GM18508 (cell line): ENCODE measurements around the gene DYNLT2B.
"Not testable (repeated sequence)": the region's sequence is repeated elsewhere in the genome, so short reads cannot be mapped to it uniquely, and the experiment has no call there.

Experiments used
- ATAC-seq: cut with Tn5 transposase; IDR thresholded peaks from one replicate; pipeline ENCODE4 v1.9.1; 2021; ENCODE audit warnings: moderate number of reproducible peaks; ENCODE audit not compliant: insufficient read depth, unreplicated experiment

DYNLT2B gene

GRCh38 chr3:196327405-196327804 lies 9.4 kb upstream of the DYNLT2B start:
- ATAC-seq: no peak

DNA sequence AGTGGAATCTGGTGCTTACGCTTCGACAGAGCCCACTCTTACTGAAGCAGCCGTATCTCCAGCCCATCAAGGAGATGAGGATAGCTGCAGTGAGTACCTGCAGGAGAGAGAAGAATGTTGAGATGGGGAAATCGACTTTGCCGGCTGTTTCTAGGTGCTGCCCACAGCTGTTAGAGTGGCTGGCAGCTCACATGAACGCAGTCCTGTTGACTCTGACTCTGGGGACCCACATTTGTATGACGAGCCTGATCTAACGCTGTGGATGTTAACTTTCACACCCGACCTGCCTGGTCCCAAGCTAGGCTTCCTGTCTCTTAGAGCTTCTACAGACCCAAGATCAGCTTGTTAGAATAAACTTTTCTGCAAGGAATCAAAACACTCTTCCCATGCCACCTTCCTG lies 8.9 kb upstream of the DYNLT2B start:
- no peak for ATAC-seq

GRCh38 chr3:196323691-196324090 lies 5.7 kb upstream of the DYNLT2B start:
- no peak for ATAC-seq

DNA sequence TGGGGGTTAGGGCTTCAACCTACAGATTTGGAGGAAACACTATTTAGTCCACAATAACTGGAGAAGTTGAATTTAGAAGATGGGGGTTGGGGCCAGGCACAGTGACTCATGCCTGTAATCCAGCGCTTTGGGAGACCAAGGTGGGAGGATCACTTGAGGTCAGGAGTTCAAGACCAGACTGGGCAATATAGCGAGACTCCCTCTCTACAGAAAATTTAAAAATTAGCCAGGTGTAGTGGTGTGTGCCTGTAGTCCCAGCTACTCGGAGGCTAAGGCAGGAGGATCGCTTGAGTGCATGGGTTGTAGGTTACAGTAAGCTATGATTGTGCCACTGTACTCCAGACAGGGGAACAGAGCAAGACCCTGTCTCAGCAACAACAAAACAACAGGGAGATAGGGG lies 5.0 kb upstream of the DYNLT2B start:
- ATAC-seq: no peak

DNA sequence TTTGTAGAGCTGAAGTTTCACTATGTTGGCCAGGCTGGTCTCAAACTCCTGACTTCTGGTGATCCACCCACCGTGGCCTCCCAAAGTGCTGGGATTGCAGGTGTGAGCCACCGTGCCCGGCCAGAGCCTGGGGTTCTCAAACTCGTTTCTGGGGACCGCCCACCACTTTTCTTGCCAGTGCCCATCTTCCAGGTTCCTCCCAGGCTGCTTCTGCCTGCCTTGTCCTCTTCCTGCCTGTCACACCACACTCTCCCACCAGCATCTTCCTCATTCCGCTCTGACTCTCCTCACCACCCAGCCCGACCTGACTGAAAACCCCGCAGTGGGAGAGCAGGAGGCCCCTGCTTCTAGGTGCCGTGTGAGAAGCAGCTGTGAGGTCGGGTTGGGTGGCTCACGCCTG lies 3.1 kb upstream of the DYNLT2B start:
- ATAC-seq: no peak

GRCh38 chr3:196320137-196320536 lies 2.1 kb upstream of the DYNLT2B start:
- ATAC-seq: no peak

DNA sequence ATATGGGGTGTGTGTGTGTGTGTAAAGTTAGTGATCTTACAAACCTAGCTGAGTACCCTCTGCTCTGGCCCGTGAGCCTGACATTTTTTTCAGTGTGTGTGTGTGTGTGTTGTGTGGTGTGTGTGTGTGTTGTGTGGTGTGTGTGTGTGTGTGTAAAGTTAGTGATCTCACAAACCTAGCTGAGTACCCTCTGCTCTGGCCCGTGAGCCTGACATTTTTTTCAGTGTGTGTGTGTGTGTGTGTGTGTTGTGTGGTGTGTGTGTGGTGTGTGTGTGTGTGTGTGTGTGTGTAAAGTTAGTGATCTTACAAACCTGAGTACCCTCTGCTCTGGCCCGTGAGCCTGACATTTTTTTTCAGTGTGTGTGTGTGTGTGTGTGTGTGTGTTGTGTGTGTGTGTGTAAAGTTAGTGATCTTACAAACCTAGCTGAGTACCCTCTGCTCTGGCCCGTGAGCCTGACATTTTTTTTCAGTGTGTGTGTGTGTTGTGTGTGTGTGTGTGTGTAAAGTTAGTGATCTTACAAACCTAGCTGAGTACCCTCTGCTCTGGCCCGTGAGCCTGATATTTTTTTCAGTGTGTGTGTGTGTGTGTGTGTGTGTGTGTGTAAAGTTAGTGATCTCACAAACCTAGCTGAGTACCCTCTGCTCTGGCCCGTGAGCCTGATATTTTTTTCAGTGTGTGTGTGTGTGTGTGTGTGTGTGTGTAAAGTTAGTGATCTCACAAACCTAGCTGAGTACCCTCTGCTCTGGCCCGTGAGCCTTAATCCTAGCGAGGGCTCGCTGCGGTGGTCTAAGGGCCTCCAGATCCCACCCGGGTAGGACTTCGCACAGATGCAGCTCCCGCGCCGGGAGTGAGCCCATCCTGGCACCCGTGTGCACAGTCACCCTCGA lies 997 bp downstream of the DYNLT2B start:
- not testable (repeated sequence) for ATAC-seq

GRCh38 chr3:196315821-196316220 lies 2.2 kb downstream of the DYNLT2B start:
- ATAC-seq: no peak

- ATAC-seq: no peak
Observed at GRCh38 chr3:196314597-196314996, 3.4 kb downstream of the DYNLT2B start.

- ATAC-seq: not testable (repeated sequence)
Observed at GRCh38 chr3:196314086-196314485, 4.0 kb downstream of the DYNLT2B start.

DNA sequence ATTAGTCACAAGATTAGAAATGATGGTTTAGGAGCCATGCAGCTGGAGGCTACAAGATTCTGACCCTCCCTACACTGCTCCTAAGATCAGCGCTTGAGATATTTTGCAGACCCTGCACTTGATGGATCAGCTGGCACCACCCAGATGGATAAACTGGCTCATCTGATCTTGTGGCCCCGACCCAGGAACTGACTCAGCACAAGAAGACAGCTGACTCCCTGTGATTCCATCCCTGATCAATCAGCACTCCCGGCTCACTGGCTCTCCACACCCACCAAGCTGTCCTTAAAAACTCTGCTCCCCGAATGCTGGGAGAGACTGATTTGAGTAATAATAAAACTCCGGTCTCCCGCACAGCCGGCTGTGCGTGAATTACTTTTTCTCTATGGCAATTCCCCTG lies 15.1 kb downstream of the DYNLT2B start:
- ATAC-seq: not testable (repeated sequence)

DNA sequence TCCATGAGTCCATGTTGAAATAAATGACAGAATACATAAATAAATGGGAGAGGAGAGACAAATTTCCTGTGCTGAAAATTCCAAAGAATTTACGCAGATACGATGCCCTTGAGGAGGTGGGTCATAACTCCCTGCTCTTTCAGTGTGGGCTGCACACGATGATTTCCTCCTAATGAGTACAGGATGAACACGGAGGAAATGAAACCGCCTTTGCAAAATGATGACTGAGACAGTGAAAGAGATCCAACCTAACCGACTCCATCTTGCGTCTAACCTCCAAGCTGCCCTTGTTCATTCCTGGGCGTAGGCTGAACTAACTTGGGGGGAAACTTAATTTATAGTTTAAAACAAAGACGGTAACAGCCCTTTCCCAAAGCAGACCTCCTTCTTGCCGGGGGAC lies 15.5 kb downstream of the DYNLT2B start:
- ATAC-seq: not testable (repeated sequence)

GRCh38 chr3:196298521-196298920 lies 19.5 kb downstream of the DYNLT2B start:
- ATAC-seq: no peak

- ATAC-seq: no peak
Observed at GRCh38 chr3:196292286-196292923, 25.6 kb downstream of the DYNLT2B start.

GRCh38 chr3:196288141-196288460 lies 29.9 kb downstream of the DYNLT2B start:
- ATAC-seq: no peak

GRCh38 chr3:196287440-196288140 lies 30.4 kb downstream of the DYNLT2B start, which contains the start of gene PCYT1A:
TSS of gene PCYT1A (minus strand) at chr3:196287726. CDS start at chr3:196270531, 17,195 bp downstream.
- ATAC-seq: no peak

- no peak for ATAC-seq
Observed at GRCh38 chr3:196287090-196287439, 31.0 kb downstream of the DYNLT2B start.

- no peak for ATAC-seq
Observed at GRCh38 chr3:196284396-196284795, 33.6 kb downstream of the DYNLT2B start.

- no peak for ATAC-seq
Observed at GRCh38 chr3:196281962-196282361, 36.1 kb downstream of the DYNLT2B start.

DNA sequence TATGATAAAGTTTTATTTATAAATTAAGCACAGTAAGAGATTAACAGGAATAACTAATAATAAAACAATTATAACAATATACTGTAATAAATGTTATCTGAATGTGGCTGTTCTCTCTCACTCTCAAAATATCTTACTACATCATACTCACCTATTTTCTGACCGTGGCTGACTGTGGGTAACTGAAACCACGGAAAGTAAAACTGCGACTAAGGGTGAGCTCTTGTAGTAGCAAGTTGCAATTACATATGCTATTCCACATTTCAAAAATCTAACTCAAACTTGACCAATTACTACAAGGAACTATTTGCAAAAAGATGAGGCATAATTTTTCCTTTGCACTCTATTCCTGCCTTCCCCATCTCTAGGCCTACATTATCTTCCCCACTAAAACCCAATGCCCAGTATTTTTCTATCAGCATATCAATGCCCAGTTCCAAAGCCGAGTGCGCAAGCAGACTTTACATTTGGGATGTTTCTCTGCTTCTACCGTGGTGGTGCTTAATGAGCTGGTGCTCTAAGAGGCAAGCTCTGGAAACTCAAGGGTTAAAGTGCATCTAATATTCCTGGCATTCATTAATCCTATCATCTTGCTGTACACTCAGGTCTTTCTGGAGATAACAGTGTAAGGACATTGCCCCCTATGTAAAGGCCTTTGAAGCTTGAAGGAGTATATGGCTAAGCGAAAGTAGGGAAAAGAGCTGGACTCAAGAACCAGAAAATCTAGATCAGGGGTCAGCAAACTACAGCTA lies 37.2 kb downstream of the DYNLT2B start:
- no peak for ATAC-seq

DNA sequence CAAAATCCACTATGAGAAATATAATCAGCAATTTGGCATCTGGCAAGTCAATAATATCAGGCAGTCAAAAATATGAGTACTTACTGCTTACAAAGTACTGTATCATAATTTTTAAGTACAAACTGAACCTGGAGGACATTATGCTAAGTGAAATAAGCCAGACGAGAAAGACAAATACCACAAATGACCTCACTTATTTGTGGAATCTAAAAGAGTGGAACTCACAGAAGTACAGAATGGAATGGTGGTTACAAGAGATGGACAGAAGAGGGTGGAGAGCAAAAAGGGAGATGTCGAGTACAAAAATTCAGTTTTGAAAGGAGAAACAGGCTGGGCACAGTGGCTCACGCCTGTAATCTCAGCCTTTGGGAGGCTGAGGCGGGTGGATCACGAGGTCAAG lies 42.9 kb downstream of the DYNLT2B start:
- ATAC-seq: no peak
